ENCODE results near the gene METTL2B. TPM values are rescaled to one million over a fixed set of nuclear protein-coding genes. Genes with fewer than 3 reads are reported as not detected.
A peak's percentile ranks its signal among the peaks of the same experiment; 100 is the strongest.
"Not testable (repeated sequence)": the region's sequence is repeated elsewhere in the genome, so short reads cannot be mapped to it uniquely, and the experiment has no call there.

METTL2B gene
- total and polyA plus RNA-seq, 2 donors (not counting 1 experiment from before 2014, with no cell fraction given), result 25.5 to 30.9 TPM

GRCh38 chr7:128530855-128531104, 54.2 kb downstream of the METTL2B start:
- H3K4me1 ChIP-seq (ENCODE audit: control insufficient read depth, extremely low read depth, insufficient read depth, low read length), result no peaks in the 10 kb centered on the region
- H3K36me3 ChIP-seq (ENCODE audit: control insufficient read depth, insufficient read depth, low read length), result no peaks in the 10 kb centered on the region
- H3K4me2 ChIP-seq (ENCODE audit: extremely low read depth, insufficient read depth, low read length), result no peak overlapping the region
- no peaks in the 10 kb centered on the region for H3K27me3 ChIP-seq (ENCODE audit: control insufficient read depth, insufficient read depth, low read length)
- no peaks in the 10 kb centered on the region for H3K9me3 ChIP-seq (ENCODE audit: control insufficient read depth, insufficient read depth, low read depth, low read length)
- H3K9ac ChIP-seq (ENCODE audit: insufficient read depth, low read length), result peak overlapping the region; percentile 71
- TF ChIP-seq, protein P1, sequence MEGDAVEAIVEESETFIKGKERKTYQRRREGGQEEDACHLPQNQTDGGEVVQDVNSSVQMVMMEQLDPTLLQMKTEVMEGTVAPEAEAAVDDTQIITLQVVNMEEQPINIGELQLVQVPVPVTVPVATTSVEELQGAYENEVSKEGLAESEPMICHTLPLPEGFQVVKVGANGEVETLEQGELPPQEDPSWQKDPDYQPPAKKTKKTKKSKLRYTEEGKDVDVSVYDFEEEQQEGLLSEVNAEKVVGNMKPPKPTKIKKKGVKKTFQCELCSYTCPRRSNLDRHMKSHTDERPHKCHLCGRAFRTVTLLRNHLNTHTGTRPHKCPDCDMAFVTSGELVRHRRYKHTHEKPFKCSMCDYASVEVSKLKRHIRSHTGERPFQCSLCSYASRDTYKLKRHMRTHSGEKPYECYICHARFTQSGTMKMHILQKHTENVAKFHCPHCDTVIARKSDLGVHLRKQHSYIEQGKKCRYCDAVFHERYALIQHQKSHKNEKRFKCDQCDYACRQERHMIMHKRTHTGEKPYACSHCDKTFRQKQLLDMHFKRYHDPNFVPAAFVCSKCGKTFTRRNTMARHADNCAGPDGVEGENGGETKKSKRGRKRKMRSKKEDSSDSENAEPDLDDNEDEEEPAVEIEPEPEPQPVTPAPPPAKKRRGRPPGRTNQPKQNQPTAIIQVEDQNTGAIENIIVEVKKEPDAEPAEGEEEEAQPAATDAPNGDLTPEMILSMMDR (conservative IDR thresholded peaks at IDR 0.05 in 1 of 2, IDR thresholded peaks at IDR 0.05 in 1 of 2; ENCODE audit: low read depth in 1 of 2, low read length in 2 of 2), result no peak
- TF ChIP-seq EZH2 (IDR thresholded peaks at IDR 0.05; ENCODE audit: low read length, missing control alignments), result no peak
- peaks cover 33% of the 10 kb centered on the region for H3K79me2 ChIP-seq (ENCODE audit: control insufficient read depth, insufficient read depth, low read length)
- no peak overlapping the region for H2AFZ ChIP-seq (ENCODE audit: low read length)
- H4K20me1 ChIP-seq (ENCODE audit: control insufficient read depth, extremely low read depth, insufficient read depth, low read length), result no peaks in the 10 kb centered on the region
- peak overlapping the region in 3 of 4 experiments; percentile 23 to 76 (median 46) for H3K4me3 ChIP-seq (replicated peaks in 1 of 4; ENCODE audit: control extremely low read depth in 1 of 4, insufficient read depth in 1 of 4, low read depth in 3 of 4, low read length in 4 of 4)
- no peak for DNase-seq (ENCODE audit: low read depth in 2 of 2)
- peak overlapping the region; percentile 27 for H3K27ac ChIP-seq (ENCODE audit: insufficient read depth, low read length)

- H3K27me3 ChIP-seq (ENCODE audit: control insufficient read depth, insufficient read depth, low read length); H3K9me3 ChIP-seq (ENCODE audit: control insufficient read depth, insufficient read depth, low read depth, low read length); H3K4me1 ChIP-seq (ENCODE audit: control insufficient read depth, extremely low read depth, insufficient read depth, low read length); H4K20me1 ChIP-seq (ENCODE audit: control insufficient read depth, extremely low read depth, insufficient read depth, low read length); H2AFZ ChIP-seq (ENCODE audit: low read length); H3K4me2 ChIP-seq (ENCODE audit: extremely low read depth, insufficient read depth, low read length); H3K36me3 ChIP-seq (ENCODE audit: control insufficient read depth, insufficient read depth, low read length): not testable (repeated sequence)
- Histone ChIP-seq H3K79me2 (ENCODE audit: control insufficient read depth, insufficient read depth, low read length) (peaks cover 37% of the 10 kb centered on the region), H3K9ac (ENCODE audit: insufficient read depth, low read length) (peak overlapping the region; percentile 92), H3K27ac (ENCODE audit: insufficient read depth, low read length) (peak overlapping the region; percentile 80), H3K4me3 (replicated peaks in 1 of 4; ENCODE audit: control extremely low read depth in 1 of 4, insufficient read depth in 1 of 4, low read depth in 3 of 4, low read length in 4 of 4) (peak overlapping the region in 3 of 4 experiments; percentile 46 to 76 (median 71))
- peak; percentile 66 to 82 for DNase-seq (ENCODE audit: low read depth in 2 of 2)
These were observed 54.8 kb downstream of the METTL2B start for GRCh38 chr7:128531105-128531954.

DNA sequence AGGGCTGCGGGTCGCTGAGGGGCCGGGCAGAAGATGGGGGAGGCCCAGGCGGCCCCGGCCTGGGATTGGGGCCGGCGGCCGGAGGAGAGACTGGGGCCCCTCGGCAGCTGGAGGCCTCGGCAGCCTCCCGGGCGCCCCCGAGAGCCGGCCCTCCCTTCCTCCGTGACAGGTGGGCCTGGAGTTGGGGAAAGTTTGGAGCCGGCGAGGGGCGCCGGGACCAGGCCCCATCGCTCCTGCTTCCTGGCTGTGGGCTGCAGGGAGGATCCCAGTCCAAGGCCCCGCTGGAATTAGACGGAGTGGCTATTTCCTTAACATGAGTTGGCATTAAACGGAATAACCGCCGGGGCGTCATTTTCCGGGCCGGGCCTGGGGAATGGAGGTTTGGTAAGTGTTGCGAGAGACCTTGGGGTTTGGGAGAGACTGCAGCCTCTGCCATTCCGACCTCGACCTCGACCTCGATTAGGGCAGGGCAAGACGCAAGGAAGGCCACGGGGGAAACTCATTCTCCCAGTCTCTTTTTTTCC, 55.5 kb downstream of the METTL2B start:
- H4K20me1 ChIP-seq (ENCODE audit: control insufficient read depth, extremely low read depth, insufficient read depth, low read length); H2AFZ ChIP-seq (ENCODE audit: low read length); H3K4me1 ChIP-seq (ENCODE audit: control insufficient read depth, extremely low read depth, insufficient read depth, low read length); H3K36me3 ChIP-seq (ENCODE audit: control insufficient read depth, insufficient read depth, low read length); H3K27me3 ChIP-seq (ENCODE audit: control insufficient read depth, insufficient read depth, low read length); H3K9me3 ChIP-seq (ENCODE audit: control insufficient read depth, insufficient read depth, low read depth, low read length): not testable (repeated sequence)
- Histone ChIP-seq H3K4me3 (replicated peaks in 1 of 4; ENCODE audit: control extremely low read depth in 1 of 4, insufficient read depth in 1 of 4, low read depth in 3 of 4, low read length in 4 of 4) (peak overlapping the region; percentile 71 to 81 (median 76)), H3K4me2 (ENCODE audit: extremely low read depth, insufficient read depth, low read length) (peak overlapping the region; percentile 64), H3K79me2 (ENCODE audit: control insufficient read depth, insufficient read depth, low read length) (peaks cover 40% of the 10 kb centered on the region), H3K27ac (ENCODE audit: insufficient read depth, low read length) (peak overlapping the region; percentile 80), H3K9ac (ENCODE audit: insufficient read depth, low read length) (peak overlapping the region; percentile 92)
- peak; percentile 23 to 26 for DNase-seq (ENCODE audit: low read depth in 2 of 2)

GRCh38 chr7:128532956-128533355, 56.4 kb downstream of the METTL2B start:
- DNase-seq (ENCODE audit: low read depth in 2 of 2); H2AFZ ChIP-seq (ENCODE audit: low read length); H3K9ac ChIP-seq (ENCODE audit: insufficient read depth, low read length); H4K20me1 ChIP-seq (ENCODE audit: control insufficient read depth, extremely low read depth, insufficient read depth, low read length); H3K27me3 ChIP-seq (ENCODE audit: control insufficient read depth, insufficient read depth, low read length); H3K36me3 ChIP-seq (ENCODE audit: control insufficient read depth, insufficient read depth, low read length); H3K4me1 ChIP-seq (ENCODE audit: control insufficient read depth, extremely low read depth, insufficient read depth, low read length); H3K9me3 ChIP-seq (ENCODE audit: control insufficient read depth, insufficient read depth, low read depth, low read length): not testable (repeated sequence)
- peak overlapping the region; percentile 13 for H3K27ac ChIP-seq (ENCODE audit: insufficient read depth, low read length)
- H3K79me2 ChIP-seq (ENCODE audit: control insufficient read depth, insufficient read depth, low read length), result peaks cover 43% of the 10 kb centered on the region
- H3K4me2 ChIP-seq (ENCODE audit: extremely low read depth, insufficient read depth, low read length), result peak overlapping the region; percentile 40
- peak overlapping the region; percentile 71 to 81 (median 76) for H3K4me3 ChIP-seq (replicated peaks in 1 of 4; ENCODE audit: control extremely low read depth in 1 of 4, insufficient read depth in 1 of 4, low read depth in 3 of 4, low read length in 4 of 4)

Data from fibroblast of lung (primary cell).